ENCODE measurements around the gene SYNJ2.

Gene SYNJ2

GRCh38 chr6:158122048-158122447 lies 140.4 kb downstream of the SYNJ2 start:
- DNase-seq (ENCODE audit: low spot score), result no peak

GRCh38 chr6:158124288-158124687 lies 142.6 kb downstream of the SYNJ2 start:
- no peak for DNase-seq (ENCODE audit: low spot score)

GRCh38 chr6:158125271-158125670 lies 143.6 kb downstream of the SYNJ2 start:
- DNase-seq (ENCODE audit: low spot score), result no peak

GRCh38 chr6:158131926-158132325 lies 150.3 kb downstream of the SYNJ2 start:
- DNase-seq (ENCODE audit: low spot score), result no peak

GRCh38 chr6:158142789-158143188 lies 161.1 kb downstream of the SYNJ2 start:
- no peak for DNase-seq (ENCODE audit: low spot score)

GRCh38 chr6:158143700-158144099 lies 162.0 kb downstream of the SYNJ2 start:
- DNase-seq (ENCODE audit: low spot score), result no peak

Measured in hematopoietic multipotent progenitor cell treated with erythropoietin and hydrocortisone succinate and interleukin-3 and kit ligand, for 17 days (in vitro differentiated cells).